Skeletal muscle cell (primary cell): ENCODE measurements around the gene SHOX.

ENCODE experiments used
- DNase-seq: peaks from one replicate; pipeline ENCODE4 v3.0.0-alpha.2; 2010; ENCODE audit warnings: low read depth
- H3K4me3 ChIP-seq: 2 replicates; pipeline ENCODE4 v1.5.1; 2011; ENCODE audit warnings: low read depth, mild to moderate bottlenecking, control low read depth, low read length, moderate library complexity

The SHOX gene

GRCh38 chrX:694800-695199, 64.2 kb downstream of the SHOX start:
- no peak overlapping the region for H3K4me3 ChIP-seq

GRCh38 chrX:698206-698605, 67.6 kb downstream of the SHOX start:
- H3K4me3 ChIP-seq = no peak overlapping the region
- no peak for DNase-seq

More at GRCh38 chrX:694800-695199, 64.2 kb downstream of the SHOX start:
- DNase-seq = no peak

- no peak overlapping the region for H3K4me3 ChIP-seq
- no peak for DNase-seq
Observed at GRCh38 chrX:700936-701335, 70.3 kb downstream of the SHOX start.

- H3K4me3 ChIP-seq = no peak overlapping the region
- no peak for DNase-seq
Observed at GRCh38 chrX:701673-702072, 71.1 kb downstream of the SHOX start.

- H3K4me3 ChIP-seq = no peak overlapping the region
- no peak for DNase-seq
Observed at GRCh38 chrX:703466-703865, 72.9 kb downstream of the SHOX start.

- H3K4me3 ChIP-seq = no peak overlapping the region
- no peak for DNase-seq
Observed at GRCh38 chrX:703866-704265, 73.3 kb downstream of the SHOX start.
